Measurements from ENCODE around the gene ASCC1.
A peak's percentile ranks its signal among the peaks of the same experiment; 100 is the strongest.
"Not testable (repeated sequence)": the region's sequence is repeated elsewhere in the genome, so short reads cannot be mapped to it uniquely, and the experiment has no call there.

Gene ASCC1

GRCh38 chr10:72249176-72249862 lies 33.2 kb upstream of the ASCC1 start:
- DNase-seq (ENCODE audit: extremely low read depth in 1 of 2, low read depth in 1 of 2) = not testable (repeated sequence)

DNA sequence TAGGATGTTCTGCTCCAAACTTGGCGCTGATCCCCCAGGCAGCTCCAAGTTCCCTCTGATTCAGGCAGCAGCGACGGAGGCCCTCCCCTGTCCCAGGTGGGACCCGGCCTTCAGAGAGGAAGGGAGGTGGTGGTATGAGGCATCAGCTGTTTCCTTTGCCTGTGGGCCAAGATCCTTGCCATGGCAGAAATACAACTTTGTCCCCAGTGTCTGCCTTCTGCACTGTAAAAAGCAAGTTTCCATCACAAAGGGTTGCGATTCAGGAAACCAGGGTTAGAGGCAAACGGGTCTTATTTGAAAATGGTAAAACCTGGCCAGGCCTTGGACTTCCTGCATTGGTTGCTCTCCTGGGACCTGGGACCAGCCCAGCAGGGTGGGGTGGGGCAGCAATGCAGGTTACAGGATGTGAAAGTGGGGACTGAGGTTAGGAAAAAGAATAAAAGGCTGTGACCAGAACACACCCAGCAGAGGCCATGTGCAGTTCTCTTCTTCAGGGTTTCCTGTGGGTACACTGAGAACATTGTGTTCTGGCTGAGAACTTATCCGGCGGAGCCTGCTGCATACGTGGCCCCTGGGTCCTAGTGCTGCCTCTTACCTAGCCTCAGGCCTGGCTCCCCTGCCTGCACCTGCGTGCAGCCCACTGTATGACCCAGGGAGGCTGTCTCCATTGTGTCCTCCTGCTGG lies 32.5 kb upstream of the ASCC1 start:
- DNase-seq (ENCODE audit: extremely low read depth in 1 of 2, low read depth in 1 of 2) = peak; percentile 41 to 68

GRCh38 chr10:72245949-72246525 lies 30.0 kb upstream of the ASCC1 start:
- no peak for DNase-seq (ENCODE audit: extremely low read depth in 1 of 2, low read depth in 1 of 2)

DNA sequence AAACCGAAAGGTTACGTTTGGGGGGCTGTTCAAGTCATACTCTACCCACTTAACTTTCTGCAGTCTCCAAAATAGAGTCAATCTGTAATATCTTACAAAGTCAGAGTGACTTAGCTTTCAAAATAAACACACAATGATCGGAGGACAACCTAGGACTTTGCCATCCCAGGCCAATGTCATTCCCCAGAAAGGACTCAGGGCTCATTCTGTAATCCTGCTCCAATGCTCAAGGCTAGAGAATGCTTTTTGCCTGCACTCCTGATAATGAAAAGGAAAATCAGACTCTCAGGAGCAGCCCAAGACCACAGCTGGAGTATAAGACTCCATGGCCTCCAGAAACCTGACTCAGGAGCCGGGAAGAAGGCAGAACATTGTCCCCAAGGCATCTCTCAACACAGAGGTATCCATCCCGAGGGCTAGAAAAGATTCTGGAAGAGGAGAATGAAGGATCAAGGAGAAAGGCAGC lies 28.5 kb upstream of the ASCC1 start:
- no peak for DNase-seq (ENCODE audit: extremely low read depth in 1 of 2, low read depth in 1 of 2)

GRCh38 chr10:72243822-72244437 lies 27.9 kb upstream of the ASCC1 start:
- DNase-seq (ENCODE audit: extremely low read depth in 1 of 2, low read depth in 1 of 2) = no peak

GRCh38 chr10:72242675-72243074 lies 26.6 kb upstream of the ASCC1 start:
- DNase-seq (ENCODE audit: extremely low read depth in 1 of 2, low read depth in 1 of 2) = no peak

GRCh38 chr10:72241691-72242252 lies 25.7 kb upstream of the ASCC1 start:
- no peak for DNase-seq (ENCODE audit: extremely low read depth in 1 of 2, low read depth in 1 of 2)

DNA sequence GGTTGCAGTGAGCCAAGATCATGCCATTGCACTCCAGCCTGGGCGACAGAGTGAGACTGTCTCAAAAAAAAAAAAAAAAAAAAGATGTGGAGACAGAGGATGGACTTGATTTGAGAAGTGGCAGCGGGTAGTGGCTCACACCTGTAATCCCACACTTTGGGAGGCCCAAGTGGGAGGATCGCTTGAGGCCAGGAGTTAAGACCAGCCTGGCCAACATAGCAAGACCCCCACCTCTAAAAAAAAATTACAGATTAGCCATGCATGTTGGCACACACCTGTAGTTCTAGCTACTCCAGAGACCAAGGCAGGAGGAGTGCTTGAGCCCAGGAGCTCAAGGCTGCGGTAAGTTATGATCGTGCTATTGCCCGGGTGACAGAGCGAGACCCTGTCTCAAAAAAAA lies 24.3 kb upstream of the ASCC1 start:
- DNase-seq (ENCODE audit: extremely low read depth in 1 of 2, low read depth in 1 of 2) = no peak

GRCh38 chr10:72239409-72239808 lies 23.3 kb upstream of the ASCC1 start:
- DNase-seq (ENCODE audit: extremely low read depth in 1 of 2, low read depth in 1 of 2) = no peak

GRCh38 chr10:72238392-72239175 lies 22.5 kb upstream of the ASCC1 start:
- DNase-seq (ENCODE audit: extremely low read depth in 1 of 2, low read depth in 1 of 2) = no peak

GRCh38 chr10:72235544-72236279 lies 19.6 kb upstream of the ASCC1 start:
- no peak for DNase-seq (ENCODE audit: extremely low read depth in 1 of 2, low read depth in 1 of 2)

GRCh38 chr10:72234560-72235095 lies 18.6 kb upstream of the ASCC1 start:
- DNase-seq (ENCODE audit: extremely low read depth in 1 of 2, low read depth in 1 of 2) = no peak

DNA sequence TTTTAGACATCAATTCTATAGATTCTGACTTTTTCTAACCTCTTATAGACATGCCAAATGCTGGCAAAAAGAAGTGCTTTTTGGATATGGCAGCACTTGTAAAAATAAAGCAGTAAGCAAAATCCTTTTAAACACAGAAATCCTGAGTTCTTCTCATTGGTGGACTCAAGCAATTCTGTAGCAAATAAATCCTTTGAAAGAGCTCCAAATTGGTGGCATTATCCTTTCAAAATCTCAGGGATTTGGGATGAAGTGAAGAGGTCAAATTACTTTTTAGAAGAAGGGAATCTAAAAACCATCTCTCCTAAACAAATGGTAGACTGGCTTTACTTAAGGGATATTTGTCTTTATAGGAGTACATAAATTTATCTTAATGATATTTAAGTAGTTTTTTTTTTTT lies 17.5 kb upstream of the ASCC1 start:
- DNase-seq (ENCODE audit: extremely low read depth in 1 of 2, low read depth in 1 of 2) = no peak

GRCh38 chr10:72229261-72230251 lies 13.5 kb upstream of the ASCC1 start:
- DNase-seq (ENCODE audit: extremely low read depth in 1 of 2, low read depth in 1 of 2) = no peak

- no peak for DNase-seq (ENCODE audit: extremely low read depth in 1 of 2, low read depth in 1 of 2)
Observed at GRCh38 chr10:72228318-72228751, 12.3 kb upstream of the ASCC1 start.

DNA sequence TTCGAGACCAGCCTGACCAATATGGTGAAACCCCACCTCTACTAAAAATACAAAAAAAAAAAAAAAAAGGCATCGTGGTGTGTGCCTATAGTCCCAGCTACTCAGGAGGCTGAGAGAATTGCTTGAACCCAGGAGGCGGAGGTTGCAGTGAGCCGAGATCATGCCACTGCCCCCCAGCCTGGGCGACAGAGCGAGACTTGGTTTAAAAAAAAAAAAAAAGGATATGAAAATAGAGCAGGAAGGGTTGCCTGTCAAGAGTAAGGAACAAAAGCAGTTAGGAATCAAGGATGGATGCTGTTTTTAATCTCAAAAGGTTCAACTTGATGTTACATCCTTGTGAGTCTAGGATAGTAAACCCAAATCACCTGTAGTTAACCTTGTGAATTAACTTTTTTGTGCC lies 11.8 kb upstream of the ASCC1 start:
- no peak for DNase-seq (ENCODE audit: extremely low read depth in 1 of 2, low read depth in 1 of 2)

DNA sequence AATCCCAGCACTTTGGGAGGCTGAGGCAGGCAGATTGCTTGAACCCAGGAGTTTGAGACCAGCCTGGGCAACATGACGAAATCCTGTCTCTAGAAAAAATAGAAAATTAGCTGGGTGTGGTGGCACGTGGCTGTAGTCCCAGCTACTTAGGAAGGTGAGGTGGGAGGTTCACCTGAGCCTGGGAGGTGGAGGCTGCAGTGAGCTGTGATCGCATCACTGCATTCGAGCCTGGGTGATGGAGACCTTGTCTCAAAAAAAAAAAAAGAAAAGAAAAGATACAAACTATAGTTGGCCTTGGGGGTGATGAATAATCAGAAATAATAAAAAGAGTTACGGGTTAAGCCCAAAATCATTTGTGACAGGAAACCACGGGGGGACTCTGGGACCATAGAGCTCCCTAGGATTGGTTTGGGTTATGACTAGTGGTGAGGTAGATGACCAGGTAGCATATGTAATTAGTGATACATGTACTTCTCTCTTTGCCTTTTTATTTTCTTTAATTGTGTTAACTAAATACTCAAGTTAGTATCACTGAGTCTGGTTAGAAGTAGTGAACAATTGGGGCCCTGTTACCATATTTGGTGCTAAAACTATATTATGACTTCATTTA lies 10.4 kb upstream of the ASCC1 start:
- no peak for DNase-seq (ENCODE audit: extremely low read depth in 1 of 2, low read depth in 1 of 2)

- not testable (repeated sequence) for DNase-seq (ENCODE audit: extremely low read depth in 1 of 2, low read depth in 1 of 2)
Observed at GRCh38 chr10:72224191-72224590, 8.1 kb upstream of the ASCC1 start.
